Stimulated activated CD4-positive, alpha-beta T cell treated with anti-CD3 and anti-CD28 coated beads, Interleukin-1b, Interleukin-23, amount 100 ng/mL, for 1 hour (primary cell): ENCODE measurements around the gene PARD6G.

Experiments
- DNase-seq, 2 donors: peaks; one replicate each; pipeline ENCODE4 v3.0.0-alpha.2; 2020; ENCODE audit warnings: low read depth in 2 of 2

Gene PARD6G

GRCh38 chr18:80210312-80211083 is 36.8 kb downstream of the PARD6G start:
- DNase-seq = no peak

DNA sequence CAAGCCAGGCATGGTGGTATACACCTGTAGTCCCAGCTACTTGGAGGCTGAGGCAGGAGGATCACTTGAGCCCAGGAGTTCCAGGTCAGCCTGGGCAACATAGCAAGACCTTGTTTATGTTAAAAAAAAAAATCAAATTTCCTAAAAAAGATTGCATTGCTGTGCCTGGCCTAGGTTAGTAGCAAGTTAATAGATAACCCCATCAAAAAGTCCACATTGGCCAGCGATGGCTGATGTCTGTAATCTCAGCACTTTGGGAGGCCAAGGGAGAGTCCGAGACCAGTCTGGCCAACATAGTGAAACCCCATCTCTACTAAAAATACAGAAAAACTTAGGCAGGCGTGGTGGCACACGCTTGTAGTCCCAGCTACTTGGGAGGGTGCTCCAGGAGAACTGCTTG is 38.7 kb downstream of the PARD6G start:
- DNase-seq = no peak

GRCh38 chr18:80205294-80205693 is 42.0 kb downstream of the PARD6G start:
- DNase-seq = no peak

- DNase-seq = no peak
Measured at GRCh38 chr18:80204142-80204541, 43.2 kb downstream of the PARD6G start.

- DNase-seq = no peak
Measured at GRCh38 chr18:80203249-80203648, 44.1 kb downstream of the PARD6G start.

DNA sequence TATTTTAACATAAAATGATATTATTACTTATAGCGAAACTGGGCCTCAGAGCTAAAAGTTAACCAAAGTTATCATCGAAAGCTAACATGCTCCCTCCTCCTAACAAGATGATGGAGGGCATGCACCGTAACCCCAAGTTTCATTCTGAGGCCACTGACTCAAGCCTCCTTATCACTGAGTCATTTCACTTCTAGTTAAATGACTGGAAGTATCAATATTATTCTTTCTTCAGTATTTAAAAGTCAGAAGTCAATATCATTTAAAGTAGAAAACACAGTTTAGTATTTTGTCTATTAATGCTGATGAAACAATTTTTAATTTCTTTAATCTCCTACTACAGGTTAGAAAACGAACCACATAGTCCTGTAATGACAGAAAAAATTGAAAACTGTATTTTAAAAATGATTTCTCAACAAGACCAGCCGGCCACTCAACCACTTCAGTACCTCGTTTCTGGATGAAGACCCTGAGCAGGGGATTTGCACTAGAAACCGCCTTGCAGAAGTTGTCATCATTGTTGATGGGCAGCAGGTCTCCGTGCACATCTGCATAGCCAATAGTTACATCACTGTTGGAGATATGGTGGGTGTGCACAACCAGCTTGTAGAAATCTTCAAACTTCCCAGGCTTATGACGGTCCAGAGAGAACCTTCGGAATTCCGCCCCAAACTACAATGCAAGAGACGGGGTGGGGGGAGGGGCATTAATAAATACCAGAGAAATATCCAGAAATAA is 44.9 kb downstream of the PARD6G start:
- DNase-seq = no peak

DNA sequence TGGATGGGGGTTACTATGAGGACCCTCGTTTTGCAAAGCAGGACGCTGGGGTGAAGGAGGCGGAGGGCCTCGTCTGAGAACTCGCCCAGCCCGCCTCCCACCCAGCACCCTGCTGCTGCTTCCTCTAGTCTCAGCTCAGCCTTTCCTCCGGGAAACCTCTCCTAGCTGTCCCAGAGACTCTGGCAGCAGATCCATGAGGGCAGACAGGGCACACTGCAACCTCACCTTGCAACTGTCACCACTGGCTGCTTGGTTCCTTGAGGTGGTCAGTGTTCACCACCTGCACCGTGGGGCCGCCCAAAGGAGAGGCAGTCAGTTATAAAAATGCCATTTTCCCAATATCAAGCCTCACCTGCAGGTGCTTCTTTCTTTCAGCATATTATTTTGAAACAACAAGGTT is 45.6 kb downstream of the PARD6G start:
- DNase-seq = no peak

- no peak for DNase-seq
Measured at GRCh38 chr18:80200932-80201672, 46.2 kb downstream of the PARD6G start.

- DNase-seq = no peak
Measured at GRCh38 chr18:80200171-80200931, 47.0 kb downstream of the PARD6G start.

DNA sequence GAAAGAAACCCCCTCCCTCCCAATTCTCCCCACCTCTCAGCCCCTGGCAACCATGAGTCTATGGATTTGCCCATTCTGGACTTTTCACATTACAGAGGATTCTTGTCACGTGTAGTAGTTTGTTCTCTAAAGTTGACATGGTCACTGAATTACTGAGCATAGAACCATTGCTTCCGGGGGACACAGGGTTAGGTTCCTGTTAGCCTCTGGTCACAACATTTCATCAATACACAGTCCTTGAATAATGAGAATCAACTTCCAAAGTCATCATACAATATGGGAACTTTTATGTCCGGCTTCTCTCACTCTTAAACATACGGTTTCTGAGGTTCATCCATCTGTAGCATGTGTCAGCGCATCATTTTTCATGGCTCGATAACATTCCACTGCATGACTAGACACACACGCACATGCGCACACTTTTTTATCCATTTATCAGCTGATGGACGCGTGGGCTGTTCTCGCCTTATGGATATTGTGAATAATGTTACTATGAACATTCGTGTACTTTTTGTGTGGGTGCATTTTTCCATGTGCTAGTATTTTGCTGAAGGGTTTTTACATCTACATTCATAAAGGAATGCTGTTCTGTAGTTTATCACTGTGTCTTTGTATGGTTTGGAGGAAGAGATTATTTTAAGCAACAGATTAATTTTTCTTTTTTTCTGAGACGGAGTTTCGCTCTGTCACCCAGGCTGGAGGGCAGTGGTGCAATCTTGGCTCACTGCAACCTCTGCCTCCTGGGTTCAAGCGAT is 48.1 kb downstream of the PARD6G start:
- DNase-seq = no peak

- DNase-seq = no peak
Measured at GRCh38 chr18:80198391-80198790, 48.9 kb downstream of the PARD6G start.

- DNase-seq = no peak
Measured at GRCh38 chr18:80197528-80197927, 49.8 kb downstream of the PARD6G start.

- no peak for DNase-seq
Measured at GRCh38 chr18:80196528-80197320, 50.6 kb downstream of the PARD6G start.

DNA sequence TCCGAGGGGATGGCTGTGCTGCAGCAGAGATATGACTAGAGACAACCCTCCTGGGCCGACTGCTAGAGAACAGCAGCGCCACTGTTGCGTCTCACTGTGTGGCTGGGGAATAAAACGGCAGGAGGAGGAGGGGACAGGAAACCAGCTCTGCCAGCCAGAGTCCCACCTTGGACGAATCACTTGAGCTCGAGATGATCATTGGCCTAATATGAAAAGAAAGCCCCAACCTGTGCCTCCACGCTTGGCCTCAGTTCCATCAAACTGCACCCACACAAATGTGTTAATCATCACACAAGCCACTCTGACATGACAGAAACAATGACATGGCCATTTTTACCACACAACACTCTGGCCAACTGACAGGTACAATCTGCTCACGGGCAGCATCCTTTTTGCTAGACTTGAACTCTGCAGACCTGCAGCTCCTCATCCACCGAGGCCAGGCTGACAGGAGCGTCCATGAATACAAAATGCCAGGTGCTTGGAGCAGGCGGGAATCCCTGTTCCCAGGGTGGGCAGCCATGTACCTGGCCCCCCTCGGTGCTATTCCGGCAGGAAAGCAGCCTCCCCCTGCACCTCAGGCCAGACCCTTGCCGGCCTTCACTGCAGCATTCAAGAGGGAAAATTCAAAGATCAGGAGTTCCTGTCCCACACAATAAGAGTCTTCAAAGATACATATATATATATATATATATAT is 52.3 kb downstream of the PARD6G start:
- DNase-seq = no peak

DNA sequence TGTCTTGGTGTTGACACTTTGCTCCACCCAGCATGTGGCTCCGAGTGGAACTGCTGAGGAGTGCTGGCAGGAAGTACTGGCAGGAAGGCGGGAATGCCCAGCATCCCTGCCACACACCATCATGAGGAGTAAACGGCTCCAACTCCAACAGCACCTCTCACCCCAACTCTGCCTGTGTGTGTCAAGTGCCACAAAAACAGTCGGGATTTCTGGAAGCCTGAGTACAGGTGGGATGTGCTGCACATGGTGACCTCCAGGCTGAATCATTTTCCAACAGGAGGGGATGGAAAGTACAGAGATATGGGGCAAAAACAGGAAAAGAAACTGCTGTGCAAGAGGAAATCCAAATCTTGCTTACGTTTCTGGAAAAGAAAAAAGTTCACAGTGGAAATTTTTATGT is 53.6 kb downstream of the PARD6G start:
- no peak for DNase-seq

DNA sequence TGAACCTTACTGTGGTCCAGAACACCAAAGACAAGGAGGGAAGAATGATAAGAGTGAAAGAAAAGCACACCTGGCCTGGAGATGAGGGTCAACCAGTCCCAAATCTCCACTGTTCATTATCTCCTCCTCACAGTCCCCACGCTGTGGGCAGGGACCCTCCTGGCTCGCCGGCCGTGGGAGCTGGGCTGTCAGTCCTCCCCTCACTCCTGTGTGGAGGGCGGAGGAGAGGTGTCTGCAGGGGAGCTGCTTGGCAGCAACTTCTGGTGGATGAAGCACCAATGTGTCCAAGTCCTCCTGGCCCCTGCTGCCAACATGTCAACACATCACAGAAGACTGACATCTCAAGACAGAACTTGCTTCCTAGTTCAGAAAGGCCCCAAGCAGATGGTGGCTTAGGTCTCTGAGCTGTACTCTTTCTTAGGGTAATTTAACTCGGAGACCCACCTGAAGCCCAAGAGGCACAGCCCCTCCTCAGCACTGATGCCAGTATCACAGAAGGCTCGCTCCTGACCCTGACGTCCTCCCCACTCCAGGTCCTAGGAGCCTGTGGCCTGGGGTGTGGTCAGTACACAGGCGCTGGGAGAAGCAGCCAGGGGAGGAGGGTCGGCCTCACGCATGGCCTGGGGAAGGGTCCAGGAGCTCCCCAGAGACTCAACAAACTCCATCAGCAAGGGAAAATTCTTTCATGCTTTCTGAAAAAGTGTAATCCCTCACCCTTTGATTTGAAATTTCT is 54.5 kb downstream of the PARD6G start:
- no peak for DNase-seq

GRCh38 chr18:80191907-80192652 is 55.2 kb downstream of the PARD6G start:
- DNase-seq = no peak

DNA sequence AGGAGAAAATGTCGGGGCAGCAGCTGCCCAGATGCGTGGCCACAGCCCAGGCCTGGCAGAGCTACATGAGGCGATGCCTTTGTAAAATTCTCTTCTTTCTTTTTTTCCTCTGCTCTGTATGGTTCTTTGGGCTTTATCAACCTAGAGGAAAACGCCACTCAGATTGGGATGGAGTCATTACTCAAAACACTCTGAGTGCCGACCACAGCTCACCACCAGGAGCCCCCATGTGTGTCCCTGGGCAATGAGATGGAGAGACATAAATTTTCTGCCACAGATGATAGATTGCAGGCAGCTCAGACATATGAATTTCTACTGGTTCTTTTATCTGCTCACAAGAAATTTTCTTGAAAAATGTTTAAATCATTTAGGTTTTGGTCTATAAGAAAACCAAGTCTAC is 56.0 kb downstream of the PARD6G start:
- DNase-seq = no peak
